Fibroblast of mammary gland (primary cell): ENCODE results near the gene ZW10.
A peak's percentile ranks its signal among the peaks of the same experiment; 100 is the strongest.
"Not testable (repeated sequence)": the region's sequence is repeated elsewhere in the genome, so short reads cannot be mapped to it uniquely, and the experiment has no call there.

Experiments used
- DNase-seq: peaks from one replicate; pipeline ENCODE4 v3.0.0-alpha.2; 2010; ENCODE audit warnings: low read depth
- H3K4me3 ChIP-seq: 2 replicates; pipeline ENCODE4 v1.5.1; 2011; ENCODE audit warnings: low read depth, mild to moderate bottlenecking, low read length, moderate library complexity; ENCODE audit not compliant: control insufficient read depth
- CTCF ChIP-seq: conservative IDR thresholded peaks from 2 replicates; pipeline ENCODE4 v1.5.1; 2011; ENCODE audit warnings: low read depth, low read length, inconsistent platforms; ENCODE audit not compliant: control insufficient read depth, insufficient read depth

The ZW10 gene

GRCh38 chr11:113722221-113722620 lies 51.3 kb downstream of the ZW10 start:
- no peak for DNase-seq
- H3K4me3 ChIP-seq, result no peak overlapping the region
- TF ChIP-seq CTCF, result no peak

- TF ChIP-seq CTCF, result no peak
- DNase-seq, result peak; percentile 23
- H3K4me3 ChIP-seq, result no peak overlapping the region
Observed at GRCh38 chr11:113721462-113722066, 51.9 kb downstream of the ZW10 start.

GRCh38 chr11:113720478-113720877 lies 53.0 kb downstream of the ZW10 start:
- DNase-seq, H3K4me3 ChIP-seq: not testable (repeated sequence)

GRCh38 chr11:113715882-113716625 lies 57.4 kb downstream of the ZW10 start:
- no peak overlapping the region for H3K4me3 ChIP-seq
- no peak for DNase-seq
- TF ChIP-seq CTCF, result no peak

GRCh38 chr11:113715273-113715672 lies 58.2 kb downstream of the ZW10 start:
- H3K4me3 ChIP-seq, result no peak overlapping the region
- no peak for DNase-seq
- no peak for TF ChIP-seq CTCF

GRCh38 chr11:113710989-113711388 lies 62.5 kb downstream of the ZW10 start:
- TF ChIP-seq CTCF, result no peak
- H3K4me3 ChIP-seq, result no peak overlapping the region
- no peak for DNase-seq

GRCh38 chr11:113705871-113706655 lies 67.4 kb downstream of the ZW10 start, which contains the start of gene TMPRSS5:
TMPRSS5 (minus strand) TSS chr11:113706308; CDS start chr11:113706224, 84 bp downstream.
- no peak within 1 kb of the TSS for H3K4me3 ChIP-seq
- DNase-seq, result no peak

GRCh38 chr11:113703551-113703950 lies 69.9 kb downstream of the ZW10 start:
- not testable (repeated sequence) for H3K4me3 ChIP-seq, DNase-seq

More at GRCh38 chr11:113705871-113706655, 67.4 kb downstream of the ZW10 start, which contains the start of gene TMPRSS5:
- no peak for TF ChIP-seq CTCF
